Placental epithelial cell (primary cell): ENCODE results near the gene TCEAL5. TPM values are rescaled to one million over a fixed set of nuclear protein-coding genes. Genes with fewer than 3 reads are reported as not detected.

Source experiments
- total RNA-seq: library from RNA; depleted of rRNA; stranded (reverse); fragments of >200 nt; gene quantifications from 2 replicates; pipeline ENCODE4 v1.2.3, GENCODE V29; 2012

The TCEAL5 gene
- total RNA-seq: not detected in 2 replicates

GRCh38 chrX:103276581-103277002 lies at the start of gene TCEAL5:
TSS of gene TCEAL5 (minus strand) at chrX:103276750. CDS start at chrX:103274563, 2,187 bp downstream.

GRCh38 chrX:103310555-103311398 lies 34.2 kb upstream of the TCEAL5 start, which contains the start of gene BEX2:
TSS of gene BEX2 (minus strand) at chrX:103310990. CDS start at chrX:103309976, 1,014 bp downstream.

GRCh38 chrX:103254921-103255493 lies 21.5 kb downstream of the TCEAL5 start, which contains the start of gene TCEAL8:
TSS of gene TCEAL8 (minus strand) at chrX:103255155. CDS start at chrX:103253979, 1,176 bp downstream.

Other genes starting within 250 kb of the TCEAL5 start
- not detected in 2 replicates for gene BEX1, start 212.6 kb downstream of the TCEAL5 start, total RNA-seq
- gene NXF3, start 183.6 kb downstream of the TCEAL5 start, total RNA-seq: not detected in 2 replicates
- 18.7 and 22.8 TPM in 2 replicates for gene BEX4, start 61.6 kb downstream of the TCEAL5 start, total RNA-seq
- 126 and 214 TPM in 2 replicates for gene TCEAL8, start 21.6 kb downstream of the TCEAL5 start, total RNA-seq
- gene BEX2, start 34.2 kb upstream of the TCEAL5 start, total RNA-seq: 2.1 and 6.7 TPM in 2 replicates
- 2.1 and 10.6 TPM in 2 replicates for gene TCEAL7, start 53.5 kb upstream of the TCEAL5 start, total RNA-seq
- 37.8 and 71.1 TPM in 2 replicates for gene TCEAL9, start 79.8 kb upstream of the TCEAL5 start, total RNA-seq
- gene BEX3, start 99.8 kb upstream of the TCEAL5 start, total RNA-seq: 56.1 and 146 TPM in 2 replicates
- gene RAB40A, start 242.7 kb upstream of the TCEAL5 start, total RNA-seq: 0.65 and 2.7 TPM in 2 replicates